ENCODE data around the gene MPP7.
A peak's percentile ranks its signal among the peaks of the same experiment; 100 is the strongest.

MPP7 gene

DNA sequence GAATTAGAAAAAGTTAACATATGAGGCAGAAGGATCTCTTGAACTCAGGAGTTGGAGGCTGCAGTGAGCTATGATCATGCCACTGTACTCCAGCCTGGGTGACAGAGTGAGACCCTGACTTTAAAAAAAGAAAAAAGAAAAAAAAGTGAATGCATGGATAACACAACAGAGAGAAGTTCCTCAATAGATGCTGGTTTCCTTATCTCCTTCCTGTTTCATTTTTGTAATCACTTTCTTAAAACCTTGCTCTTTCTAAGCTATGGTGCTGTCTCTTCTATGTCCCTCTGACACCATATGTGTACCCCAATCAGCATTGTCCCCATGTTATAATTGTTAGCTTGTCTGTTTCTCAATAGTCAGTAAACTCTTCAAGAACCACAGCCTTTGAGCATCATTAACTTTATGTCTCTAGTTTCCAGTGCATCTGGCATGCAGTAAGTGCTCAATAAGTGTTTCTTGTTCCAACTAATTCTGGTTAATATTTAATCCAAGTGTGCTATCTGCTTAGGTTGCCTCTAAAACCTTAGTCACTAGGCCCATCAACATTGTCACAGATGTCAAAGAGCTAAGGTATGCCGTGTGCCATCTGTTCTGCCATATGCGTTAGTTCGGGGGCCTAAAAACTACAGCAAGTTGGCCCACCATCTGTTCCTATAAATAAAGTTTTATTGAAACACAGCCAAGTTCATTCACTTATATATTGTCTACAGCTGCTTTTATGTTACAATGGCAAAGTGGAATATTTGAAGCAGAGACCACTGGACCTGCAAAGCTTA lies 36.2 kb downstream of the MPP7 start:
- FAIRE-seq, result no peak

DNA sequence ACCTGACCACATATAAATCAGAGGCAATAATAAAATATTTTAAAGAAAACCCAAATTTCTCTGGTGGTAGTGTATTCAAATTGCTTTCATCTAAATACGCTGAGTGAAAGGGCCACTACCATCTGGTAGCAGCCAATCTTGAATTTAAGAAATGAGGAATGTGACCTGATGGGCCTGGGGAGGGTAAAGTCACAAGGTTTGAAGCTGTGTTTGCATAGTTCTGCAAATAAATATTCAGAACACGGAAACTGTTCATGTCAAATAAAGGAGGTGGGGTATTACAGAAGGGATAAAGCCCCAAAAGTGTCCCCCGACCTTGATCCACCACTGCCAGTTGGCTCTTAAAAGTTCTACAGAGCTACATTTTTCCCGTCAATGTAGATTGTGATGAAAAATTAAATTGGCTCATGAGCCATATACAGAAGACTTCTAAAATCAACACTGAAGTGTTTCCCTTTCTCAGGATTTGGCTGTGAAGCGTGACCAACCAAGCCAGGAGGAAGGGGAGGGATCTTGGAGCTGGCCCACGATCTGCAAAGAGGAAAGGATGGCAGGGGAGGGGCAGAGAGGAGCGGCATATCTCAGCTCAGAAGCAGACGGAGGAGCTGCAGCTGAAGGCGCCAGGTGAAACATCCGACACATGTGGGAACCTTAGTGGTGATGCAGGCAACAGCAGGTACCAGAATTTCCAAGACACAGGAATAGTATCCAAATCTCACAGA lies 39.6 kb downstream of the MPP7 start:
- peak; percentile 9 for FAIRE-seq

DNA sequence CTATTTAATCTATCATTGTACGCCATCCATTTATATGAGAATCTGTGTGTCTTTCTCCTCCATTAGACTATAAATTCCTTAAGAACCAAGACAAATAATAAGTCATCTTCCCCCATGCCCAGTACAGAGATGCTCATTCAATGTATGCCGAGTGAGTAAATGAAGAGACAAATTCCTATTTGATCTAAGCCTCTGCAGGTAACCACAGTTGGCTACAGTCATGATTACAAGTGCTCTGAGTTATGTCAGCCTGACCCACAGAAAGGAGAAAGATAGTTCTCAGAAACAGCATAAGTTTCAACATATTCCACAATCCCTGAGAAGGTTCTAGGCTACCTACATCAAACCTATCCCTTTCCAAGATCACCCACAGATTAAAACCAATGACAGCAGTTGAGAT lies 46.1 kb downstream of the MPP7 start:
- no peak for FAIRE-seq

DNA sequence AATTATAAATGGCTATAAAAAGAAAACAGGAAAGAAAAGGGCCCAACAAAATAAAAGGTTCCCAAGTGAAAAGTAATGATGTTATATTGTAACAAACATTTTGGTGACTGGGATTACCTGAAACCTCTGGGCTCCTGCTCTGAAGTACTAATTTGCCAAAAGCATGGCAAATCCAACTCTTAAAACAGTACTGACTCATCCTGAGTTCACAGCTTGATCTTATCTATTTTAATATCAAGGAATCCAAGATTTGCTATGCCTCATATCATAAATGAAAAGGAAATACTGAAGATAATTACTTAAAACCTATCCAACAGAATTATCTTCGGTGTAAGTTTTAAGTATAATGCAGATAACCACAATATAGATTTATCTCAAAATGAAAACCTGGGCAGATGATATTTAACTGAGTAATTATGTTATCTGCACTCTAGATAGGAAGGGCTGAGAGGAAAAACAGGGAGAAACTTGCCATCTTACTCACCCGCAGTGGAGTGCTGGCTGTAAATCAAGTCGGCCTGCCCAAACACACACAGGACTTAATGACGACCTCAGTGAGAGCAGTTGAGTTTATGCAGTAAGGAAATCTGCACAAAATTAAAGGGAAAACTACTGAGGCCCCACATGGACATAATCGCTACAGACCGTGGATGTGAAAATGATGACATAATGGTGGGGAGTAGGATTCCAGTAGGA lies 48.4 kb downstream of the MPP7 start:
- FAIRE-seq, result no peak

DNA sequence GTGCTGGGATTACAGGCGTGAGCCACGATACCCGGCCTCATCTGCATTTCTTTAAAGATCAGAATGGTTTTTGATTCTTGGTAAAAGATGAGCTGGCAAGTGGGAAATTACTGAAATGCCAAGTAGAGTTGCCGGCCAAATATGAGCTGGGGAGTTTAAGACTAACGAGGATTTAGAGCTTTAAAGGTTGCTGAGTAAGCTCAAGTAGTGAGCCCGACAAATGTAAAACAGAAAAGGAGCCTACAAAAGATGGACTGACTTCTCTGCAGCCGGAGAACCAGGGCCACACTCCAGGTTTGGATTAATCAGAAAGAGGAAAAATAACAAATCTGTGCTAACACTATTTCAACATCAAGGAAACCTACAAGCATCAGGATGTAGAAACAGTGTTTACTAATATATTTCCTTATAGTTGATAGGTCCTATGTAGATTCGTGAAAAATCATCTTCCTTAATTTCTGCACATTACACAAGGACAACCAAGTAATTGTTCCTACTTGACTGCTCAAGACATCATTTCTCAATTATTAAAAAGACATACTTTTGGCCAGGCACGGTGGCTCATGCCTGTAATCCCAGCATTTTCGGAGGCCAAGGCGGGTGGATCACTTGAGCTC lies 49.6 kb downstream of the MPP7 start:
- no peak for FAIRE-seq

Data from islet of Langerhans (tissue), 1 donor.